H1 (cell line): ENCODE results near the gene LHX5. TPM values are rescaled to one million over a fixed set of nuclear protein-coding genes. Genes with fewer than 3 reads are reported as not detected.

Source experiments
- BACH1 ChIP-seq: IDR thresholded peaks from 2 replicates; pipeline ENCODE4 v1.6.1; 2012; ENCODE audit warnings: low read length, improper control_type of control experiment
- CREB1 ChIP-seq: IDR thresholded peaks from 2 replicates; pipeline ENCODE4 v1.6.1; 2012; ENCODE audit warnings: inconsistent platforms
- KDM1A ChIP-seq: fragments of 200-600, 300-600 bp; sonication (generic); IDR thresholded peaks from 2 replicates; pipeline ENCODE4 v1.7.1; 2016; ENCODE audit warnings: mild to moderate bottlenecking, low read length, borderline replicate concordance
- POLR2A ChIP-seq, 2 experiments: IDR thresholded peaks; 1 replicate in 1 of 2; 2 replicates in 1 of 2; pipeline ENCODE4 v1.6.1; 2011; ENCODE audit warnings: low read depth in 2 of 2, low read length in 2 of 2, mild to moderate bottlenecking in 2 of 2; ENCODE audit errors: control extremely low read depth in 1 of 2
- RBBP5 ChIP-seq: IDR thresholded peaks from 2 replicates; pipeline ENCODE4 v1.7.1; 2012; ENCODE audit warnings: low read depth, mild to moderate bottlenecking, inconsistent platforms, low read length, moderate library complexity, borderline replicate concordance
- SRF ChIP-seq: IDR thresholded peaks from 2 replicates; pipeline ENCODE4 v1.6.1; 2011; ENCODE audit warnings: mild to moderate bottlenecking, low read depth, low read length, moderate library complexity
- polyA plus RNA-seq, 7 experiments: library from polyadenylated mRNA; depleted of rRNA in 3 of 7; stranded (reverse) in 5 of 7; unstranded in 2 of 7; fragments of >200 nt in 5 of 7; fragments of 200-250 nt in 2 of 7; gene quantifications; 1 replicate in 5 of 7; 2 replicates in 1 of 7; 4 replicates in 1 of 7; pipeline versions ENCODE4 v1.2.1 to v1.2.3, GENCODE V29; 2011 to 2013; ENCODE audit warnings: missing spikeins in 2 of 7, mixed read lengths in 2 of 7
- total RNA-seq: library from RNA; stranded (reverse); fragmentation: NEBNext Ultra II Directional; extraction: Animal tissue kit (Norgen Biotek cat#: 25700); gene quantifications from 2 replicates; pipeline ENCODE4 v1.2.1, GENCODE V29; 2021
- TF ChIP-seq, protein P1 (sequence below): IDR thresholded peaks from 2 replicates; pipeline ENCODE4 v1.6.1; 2011; ENCODE audit warnings: low read length, improper control_type of control experiment
- TF ChIP-seq, protein P2 (sequence below): IDR thresholded peaks from 2 replicates; pipeline ENCODE4 v1.6.1; 2012; ENCODE audit warnings: low read length, inconsistent platforms

Gene LHX5
- total and polyA plus RNA-seq, 2 of the 8 experiments (the other 6 are each of a cell fraction or from before 2014, with no cell fraction given): 0.47 to 1.1 TPM

DNA sequence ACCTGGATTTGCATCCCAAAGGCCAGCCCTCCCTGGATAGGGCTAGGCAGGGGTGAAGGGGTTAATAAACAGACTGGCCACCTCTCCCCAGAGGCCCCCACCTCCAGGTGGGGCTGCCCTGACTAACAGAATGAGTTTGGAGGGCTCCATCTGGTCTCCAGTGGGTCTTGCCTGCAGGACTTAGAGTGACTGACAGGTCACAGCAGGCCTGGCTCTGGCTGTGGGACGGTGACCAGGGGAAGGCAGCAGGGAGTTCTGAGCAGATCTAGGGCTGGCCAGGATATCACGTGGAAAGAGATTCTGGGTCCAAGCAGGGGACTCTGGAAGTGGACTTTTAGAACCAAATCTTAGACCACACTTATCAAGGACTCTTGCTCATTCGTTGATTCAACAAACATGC, 40.9 kb upstream of the LHX5 start (continued):
- TF ChIP-seq RBBP5: no peak
- no peak for TF ChIP-seq POLR2A (IDR thresholded peaks at IDR 0.05; ENCODE audit: control extremely low read depth in 1 of 2, low read depth in 2 of 2, low read length in 2 of 2)
- TF ChIP-seq, protein P1, sequence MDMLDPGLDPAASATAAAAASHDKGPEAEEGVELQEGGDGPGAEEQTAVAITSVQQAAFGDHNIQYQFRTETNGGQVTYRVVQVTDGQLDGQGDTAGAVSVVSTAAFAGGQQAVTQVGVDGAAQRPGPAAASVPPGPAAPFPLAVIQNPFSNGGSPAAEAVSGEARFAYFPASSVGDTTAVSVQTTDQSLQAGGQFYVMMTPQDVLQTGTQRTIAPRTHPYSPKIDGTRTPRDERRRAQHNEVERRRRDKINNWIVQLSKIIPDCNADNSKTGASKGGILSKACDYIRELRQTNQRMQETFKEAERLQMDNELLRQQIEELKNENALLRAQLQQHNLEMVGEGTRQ: no peak
- TF ChIP-seq KDM1A: no peak
- TF ChIP-seq, protein P2, sequence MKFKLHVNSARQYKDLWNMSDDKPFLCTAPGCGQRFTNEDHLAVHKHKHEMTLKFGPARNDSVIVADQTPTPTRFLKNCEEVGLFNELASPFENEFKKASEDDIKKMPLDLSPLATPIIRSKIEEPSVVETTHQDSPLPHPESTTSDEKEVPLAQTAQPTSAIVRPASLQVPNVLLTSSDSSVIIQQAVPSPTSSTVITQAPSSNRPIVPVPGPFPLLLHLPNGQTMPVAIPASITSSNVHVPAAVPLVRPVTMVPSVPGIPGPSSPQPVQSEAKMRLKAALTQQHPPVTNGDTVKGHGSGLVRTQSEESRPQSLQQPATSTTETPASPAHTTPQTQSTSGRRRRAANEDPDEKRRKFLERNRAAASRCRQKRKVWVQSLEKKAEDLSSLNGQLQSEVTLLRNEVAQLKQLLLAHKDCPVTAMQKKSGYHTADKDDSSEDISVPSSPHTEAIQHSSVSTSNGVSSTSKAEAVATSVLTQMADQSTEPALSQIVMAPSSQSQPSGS: no peak
- TF ChIP-seq CREB1: no peak
- no peak for TF ChIP-seq BACH1
- TF ChIP-seq SRF: no peak
